SHP77 (cell line): ENCODE measurements around the gene MAN1C1.
A peak's percentile ranks its signal among the peaks of the same experiment; 100 is the strongest.
"Not testable (repeated sequence)": the region's sequence is repeated elsewhere in the genome, so short reads cannot be mapped to it uniquely, and the experiment has no call there.

ENCODE experiments used
- DNase-seq, 2 experiments: peaks; one replicate each; lab custom pipeline; 2025; lab: John Stamatoyannopoulos, UW

Gene MAN1C1

DNA sequence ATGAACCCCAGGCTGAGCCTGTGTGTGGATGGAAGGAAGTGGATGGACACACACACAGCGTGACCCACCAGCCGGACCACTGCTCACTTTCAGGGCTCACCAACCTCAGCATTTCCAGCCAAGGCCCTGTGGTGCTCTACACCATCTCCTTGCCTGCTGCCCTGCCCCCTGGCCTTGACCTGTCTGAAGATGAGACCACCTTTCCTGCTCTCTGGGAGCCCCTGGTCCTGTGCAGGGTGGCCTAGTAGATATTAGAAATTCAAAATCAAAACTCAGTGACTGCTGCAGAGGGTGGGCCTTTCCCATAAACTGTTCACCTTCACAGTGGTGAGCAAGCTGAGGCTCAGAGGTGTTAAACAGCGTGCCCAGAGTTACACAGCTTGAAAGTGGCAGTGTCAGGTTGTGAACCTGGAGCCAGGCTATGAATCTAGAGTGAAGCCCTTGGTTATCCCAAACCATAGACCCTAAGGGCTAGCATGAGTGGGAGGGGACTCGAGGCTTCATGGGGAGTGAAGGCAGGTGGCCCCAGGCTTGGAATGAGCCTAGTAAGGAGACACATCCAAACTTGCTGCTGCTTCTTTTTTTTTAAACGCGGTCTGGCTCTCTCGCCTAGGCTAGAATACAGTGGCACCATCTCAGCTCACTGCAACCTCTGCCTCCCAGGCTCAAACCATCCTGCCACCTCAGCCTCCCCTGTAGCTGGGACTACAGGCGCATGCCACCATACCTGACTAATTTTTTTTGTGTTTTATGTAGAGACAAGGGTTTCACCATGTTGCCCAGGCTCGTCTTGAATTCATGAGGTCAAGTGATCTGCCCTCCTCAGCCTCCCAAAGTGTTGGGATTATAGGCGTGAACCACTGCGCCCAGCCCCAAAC, 41.5 kb downstream of the MAN1C1 start:
- DNase-seq = no peak

DNA sequence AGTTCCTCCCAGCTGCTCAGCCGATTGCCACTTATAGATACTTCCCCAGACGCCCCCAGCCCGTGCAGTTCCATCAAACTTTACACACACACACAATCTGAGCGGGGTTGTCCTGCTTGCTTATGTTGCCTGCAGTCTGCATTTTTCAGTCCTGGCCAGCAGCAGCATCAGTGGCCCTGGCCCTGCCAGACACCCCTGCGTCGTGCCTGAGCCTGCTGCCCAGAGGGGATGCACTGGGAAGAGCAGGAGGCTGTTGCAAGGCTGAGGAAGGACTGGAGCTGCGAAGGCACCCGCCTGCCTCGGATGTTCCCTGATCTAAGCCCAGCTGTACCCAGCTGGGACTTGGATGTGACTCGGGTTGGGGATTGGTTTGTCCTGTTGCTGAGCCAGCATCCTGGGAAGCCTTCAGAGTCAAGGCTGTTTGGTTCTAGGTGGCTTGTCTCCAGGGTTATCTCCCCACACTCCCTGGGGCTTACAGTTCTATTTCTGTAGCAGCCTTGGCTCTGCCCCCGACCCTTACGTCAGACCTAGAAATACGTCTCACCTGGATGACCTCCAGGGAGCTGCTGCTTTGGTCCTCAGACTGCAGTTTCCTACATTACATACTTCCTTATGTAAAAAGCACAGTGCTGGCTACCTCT, 42.3 kb downstream of the MAN1C1 start:
- DNase-seq = no peak

DNA sequence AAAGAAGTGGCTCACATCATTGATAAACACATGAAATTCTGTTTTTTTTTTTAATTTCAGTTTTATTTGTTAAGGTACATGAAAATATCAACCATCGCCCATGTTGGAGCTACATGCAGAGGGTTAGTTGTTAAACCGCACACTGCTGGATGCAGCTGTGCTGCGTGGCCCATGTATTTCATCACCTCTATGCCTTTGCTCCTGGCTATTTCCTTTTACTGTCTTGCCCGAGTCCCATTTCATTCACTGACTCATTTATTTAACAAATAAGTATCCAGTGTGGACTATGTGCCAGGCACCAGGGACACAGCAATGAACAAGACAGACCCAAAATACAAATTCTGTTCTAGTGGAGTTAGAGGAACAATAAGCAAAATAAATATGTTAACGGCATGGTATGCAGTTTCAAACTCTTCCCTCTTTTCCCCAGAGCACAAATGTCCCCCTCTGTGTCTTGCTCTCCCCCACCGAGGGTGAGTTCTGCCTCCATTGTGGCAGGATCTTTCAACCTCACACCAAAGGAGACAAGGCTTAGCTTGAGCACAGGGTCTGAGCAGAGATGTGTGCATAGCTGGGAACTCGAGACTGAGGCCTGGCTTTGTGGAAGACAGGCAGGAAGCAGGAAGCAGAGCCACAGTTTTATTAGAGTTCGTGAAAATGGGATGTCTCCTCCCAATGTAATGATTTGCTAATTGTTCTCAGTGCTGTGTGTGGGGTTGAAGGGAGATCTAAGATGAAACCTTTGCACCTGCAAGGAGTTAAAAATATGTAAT, 44.6 kb downstream of the MAN1C1 start:
- DNase-seq = no peak

DNA sequence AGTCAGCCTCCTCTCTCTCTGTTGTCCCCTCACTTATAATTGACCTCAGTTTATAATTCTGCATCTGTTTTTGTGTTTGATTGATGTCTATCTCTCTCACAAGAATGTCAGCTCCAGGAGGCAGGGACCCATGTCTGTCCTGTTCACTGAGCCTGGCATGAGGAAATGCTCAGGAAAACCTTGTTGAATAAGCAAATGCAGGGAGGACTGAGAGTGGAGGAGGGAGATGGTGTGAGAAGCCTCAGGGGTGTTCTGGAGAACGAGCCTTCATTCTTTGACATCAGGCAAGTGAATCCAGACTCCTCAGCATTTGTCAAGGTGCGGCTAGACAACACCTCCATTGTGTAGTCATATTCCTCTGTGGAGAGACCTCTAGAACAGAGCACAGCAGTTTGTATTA, 45.5 kb downstream of the MAN1C1 start:
- DNase-seq = no peak

DNA sequence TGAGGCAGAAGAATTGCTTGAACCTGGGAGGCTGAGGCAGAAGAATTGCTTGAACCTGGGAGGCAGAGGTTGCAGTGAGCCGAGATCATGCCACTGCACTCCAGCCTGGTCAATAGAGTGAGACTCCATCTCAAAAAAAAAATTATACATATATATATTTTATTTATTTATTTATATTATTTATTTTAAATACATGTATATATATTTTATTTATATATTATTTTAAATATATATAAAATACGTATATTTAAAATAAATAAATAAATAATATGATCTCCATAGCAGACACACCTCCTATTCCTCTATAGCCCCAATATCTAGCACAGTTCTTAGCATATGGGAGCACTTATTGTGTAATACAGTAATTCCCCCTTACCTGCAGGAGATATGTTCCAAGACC, 46.4 kb downstream of the MAN1C1 start:
- not testable (repeated sequence) for DNase-seq

DNA sequence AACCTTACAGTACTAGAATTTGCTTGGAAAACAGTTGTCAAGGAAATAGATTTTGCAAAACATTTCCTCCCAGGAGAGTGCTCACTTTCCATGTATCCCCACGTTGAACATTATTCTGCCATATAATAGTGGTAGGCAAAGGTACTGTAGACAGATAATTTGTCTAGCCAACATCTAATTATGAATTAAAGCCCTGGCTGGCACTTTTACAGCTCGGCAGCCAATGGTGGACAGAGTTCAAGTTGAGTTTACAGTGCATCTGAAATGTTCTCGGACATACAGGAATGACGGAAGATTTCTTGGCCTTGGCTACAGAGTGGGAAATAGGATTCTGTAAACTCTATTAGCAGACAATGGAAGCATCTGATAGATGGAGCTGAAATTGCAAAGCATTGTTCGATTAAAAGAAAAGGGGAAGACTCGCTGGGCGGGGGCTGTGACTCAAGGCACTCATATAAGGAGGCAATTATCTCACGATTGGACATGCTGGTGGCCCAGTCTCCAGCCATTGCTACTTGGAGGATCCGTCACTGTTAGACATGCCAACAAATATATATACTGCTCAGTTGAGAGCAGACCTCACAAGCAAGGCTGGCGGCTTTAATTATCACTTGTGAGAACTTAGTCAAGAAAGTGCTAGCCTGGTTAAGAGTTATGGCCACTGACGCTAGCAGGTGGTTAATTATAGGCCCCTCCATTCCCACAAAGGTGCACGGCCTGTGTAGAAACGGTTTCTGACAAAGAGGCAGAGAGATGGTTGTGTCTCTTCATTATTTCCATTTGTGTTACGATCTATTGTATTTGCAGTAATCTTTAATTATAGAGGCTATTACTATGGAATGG, 48.0 kb downstream of the MAN1C1 start:
- DNase-seq = no peak

DNA sequence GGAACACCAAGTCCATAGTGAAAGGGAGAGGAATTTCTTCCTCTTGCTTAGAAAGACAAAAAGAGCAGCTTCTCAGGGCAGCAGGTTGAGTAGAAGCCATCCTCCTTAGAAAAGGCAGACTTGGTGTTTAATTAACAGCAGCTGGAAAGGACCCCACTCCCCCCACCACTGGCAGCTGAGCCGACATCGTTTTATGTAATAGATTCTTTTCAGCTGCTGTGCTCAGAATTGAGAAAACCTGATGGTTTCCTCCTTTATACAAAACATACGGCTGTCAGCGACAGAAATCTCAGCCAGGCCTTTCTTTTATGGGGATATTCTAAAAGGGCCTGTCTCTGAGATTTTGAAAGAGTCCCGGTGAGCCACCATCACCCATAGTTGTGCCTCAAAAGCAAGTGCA, 49.9 kb downstream of the MAN1C1 start:
- DNase-seq = no peak

DNA sequence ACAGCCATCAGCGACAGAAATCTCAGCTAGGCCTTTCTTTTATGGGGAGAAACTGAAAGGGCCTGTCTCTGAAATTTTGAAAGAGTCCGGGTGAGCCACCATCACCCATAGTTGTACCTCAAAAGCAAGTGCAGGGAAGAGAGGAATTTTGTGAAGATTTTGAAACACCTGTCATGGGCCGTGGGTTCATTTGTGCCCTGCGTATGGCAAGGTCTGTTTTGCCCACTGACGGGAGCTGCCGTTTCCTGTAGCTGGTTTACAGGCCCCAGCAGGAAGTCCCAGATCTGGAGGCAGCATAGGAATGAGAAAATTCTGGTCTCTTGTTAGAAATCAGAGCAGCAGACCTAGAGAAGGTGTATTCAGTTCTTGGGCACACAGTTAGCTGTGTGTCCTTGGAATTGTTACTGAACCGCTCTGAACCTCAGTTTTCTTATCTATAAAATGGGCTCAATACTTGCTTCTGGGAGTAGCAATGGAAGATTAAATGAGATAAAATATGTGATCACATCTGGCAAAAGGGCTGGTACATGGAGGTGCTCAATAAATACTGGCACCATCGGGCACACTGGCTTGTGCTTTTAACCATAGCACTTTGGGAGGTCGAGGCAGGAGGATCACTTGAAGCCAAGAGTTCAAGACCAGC, 52.5 kb downstream of the MAN1C1 start:
- DNase-seq = no peak

DNA sequence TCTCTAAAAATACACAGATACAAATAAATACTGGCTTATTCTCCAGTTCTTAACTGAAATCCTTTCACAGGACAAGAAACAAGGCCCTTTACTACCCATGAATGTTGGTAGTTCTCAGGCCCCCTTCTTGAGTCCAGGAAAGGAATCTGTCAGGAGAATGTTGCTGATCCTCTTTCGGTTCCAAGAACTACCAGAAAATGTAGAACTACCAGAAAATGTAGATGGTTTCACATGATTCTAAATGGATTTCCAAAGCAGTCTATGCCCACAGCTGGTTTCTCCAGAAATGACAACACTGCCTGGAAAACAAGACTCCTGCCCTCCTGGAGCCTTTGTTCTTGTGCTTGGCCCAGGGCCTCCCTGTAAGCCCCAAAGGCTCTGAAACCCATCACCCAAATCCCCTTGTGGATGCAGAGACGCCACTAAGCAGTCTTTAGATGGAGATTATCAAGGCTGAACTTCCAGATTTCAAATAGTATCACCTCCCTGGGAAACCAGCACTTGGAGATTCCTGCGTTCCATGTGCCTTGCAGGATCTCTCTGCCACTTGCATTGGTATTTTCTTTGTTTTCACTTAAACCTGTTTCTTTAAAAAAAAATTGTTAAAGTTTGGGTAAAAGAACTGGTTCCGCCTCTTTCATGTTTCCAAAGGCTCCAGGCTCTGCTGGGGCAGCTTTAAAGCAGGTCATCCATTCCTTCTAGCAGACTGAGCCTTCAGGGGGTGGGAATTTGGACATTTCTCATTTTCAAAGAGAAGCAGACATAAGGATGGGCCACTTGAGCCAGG, 53.4 kb downstream of the MAN1C1 start:
- DNase-seq = no peak

DNA sequence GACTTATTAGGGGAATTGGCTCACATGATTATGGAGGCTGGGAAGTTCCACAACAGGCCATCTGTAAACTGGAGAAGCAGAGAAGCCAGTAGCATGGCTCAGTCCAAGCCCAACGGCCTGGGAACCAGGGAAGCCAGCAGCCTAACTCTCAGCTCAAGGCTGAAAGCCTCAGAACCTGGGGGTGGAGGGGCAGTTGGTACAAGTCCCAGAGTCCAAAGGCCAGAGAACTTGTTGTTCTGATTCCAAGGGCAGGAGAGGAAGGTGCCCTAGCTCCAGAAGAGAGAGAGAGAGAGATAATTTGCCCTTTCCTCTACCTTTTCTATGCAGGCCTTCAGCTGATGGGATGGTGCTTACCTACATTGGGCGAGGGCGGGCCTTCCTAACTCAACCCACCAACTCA, 55.3 kb downstream of the MAN1C1 start:
- DNase-seq = no peak

DNA sequence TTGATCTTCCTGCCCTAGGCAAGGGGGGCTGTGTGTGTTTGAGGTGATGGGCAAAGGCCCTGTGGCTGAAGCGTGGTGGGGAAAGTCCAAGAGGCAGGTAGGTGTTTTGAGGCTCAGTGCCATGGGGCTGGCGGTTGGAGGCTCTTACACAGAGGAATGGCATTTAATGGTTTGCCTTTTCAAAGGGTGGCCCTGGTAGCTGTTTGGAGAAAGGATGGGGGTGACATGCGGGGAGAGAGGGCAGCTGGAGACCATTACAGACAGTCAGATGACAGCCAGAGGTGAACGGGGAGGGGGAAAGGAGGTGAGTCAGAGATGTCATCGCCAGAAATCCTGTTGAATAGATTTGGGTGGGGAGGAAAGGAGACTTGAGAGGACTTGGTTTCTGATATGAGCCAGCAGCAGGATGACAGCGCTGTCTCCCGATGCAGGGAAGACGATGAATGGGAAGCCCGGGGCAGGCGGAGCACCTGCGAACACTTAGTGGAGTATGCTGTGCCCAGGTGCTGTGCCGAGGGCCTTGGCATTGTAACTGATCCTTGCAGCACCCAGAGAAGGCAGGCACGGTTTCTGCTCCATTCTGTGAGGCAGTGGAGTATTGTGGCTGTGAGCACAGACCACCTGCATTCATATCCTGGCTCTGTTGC, 56.3 kb downstream of the MAN1C1 start:
- peak; percentile 48 to 62 for DNase-seq

DNA sequence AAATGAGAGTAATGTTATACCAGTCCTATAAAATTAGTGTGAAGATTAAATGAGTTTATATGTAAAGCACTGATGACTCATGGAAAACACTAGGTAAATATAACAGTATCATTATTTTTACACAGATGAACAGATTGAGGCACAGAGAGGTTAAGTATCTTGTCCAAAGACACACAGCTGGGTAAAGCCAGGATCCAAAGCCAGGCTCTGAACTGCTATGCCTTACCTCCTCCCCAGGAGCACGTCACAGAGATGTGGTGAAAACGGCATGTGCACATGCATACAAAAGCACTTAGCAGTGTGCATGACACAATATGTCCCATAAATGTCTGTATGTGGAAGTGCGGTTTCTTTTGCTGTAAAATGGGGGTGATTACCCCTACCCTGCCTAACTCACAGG, 56.9 kb downstream of the MAN1C1 start:
- DNase-seq = no peak

DNA sequence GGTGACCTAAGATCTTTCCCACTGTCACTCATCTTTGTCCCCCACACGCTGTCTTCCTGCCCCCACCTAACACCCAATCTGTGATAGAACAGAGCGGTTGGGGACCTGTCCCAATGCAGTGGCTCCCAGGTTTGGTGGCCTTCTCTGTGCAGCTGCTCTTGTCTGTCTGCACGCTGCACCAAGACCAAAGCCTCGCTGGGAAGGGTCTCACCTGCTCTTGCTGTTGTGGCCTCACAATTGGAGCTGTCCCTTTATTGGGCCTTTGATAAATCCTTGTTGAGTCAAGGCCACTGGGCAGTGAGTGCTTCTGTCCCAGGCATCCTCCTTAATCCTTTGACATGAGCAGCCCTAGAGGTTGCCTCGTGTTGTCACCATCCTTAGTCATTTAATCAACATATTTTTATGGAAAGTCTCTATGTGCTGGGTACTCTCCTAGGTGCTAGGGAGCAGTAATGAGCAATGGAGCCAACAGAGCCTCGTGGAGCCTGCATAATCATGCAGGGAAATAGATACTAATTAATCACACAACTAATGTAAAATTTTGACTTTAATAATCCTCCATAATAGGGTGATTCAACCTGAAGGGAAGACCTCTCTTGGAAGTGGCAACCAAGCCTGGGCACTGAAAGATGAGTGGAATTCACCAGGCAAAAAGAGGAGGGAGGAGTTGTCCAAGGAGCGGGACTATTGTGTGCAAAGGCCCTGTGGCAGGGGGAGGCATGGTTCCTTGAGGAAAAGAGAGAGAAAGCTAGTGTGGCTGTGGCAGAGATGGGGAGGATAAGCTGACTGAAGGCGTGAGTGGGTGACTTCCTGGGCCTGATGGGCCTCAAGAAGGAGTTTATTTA, 57.6 kb downstream of the MAN1C1 start:
- no peak for DNase-seq

DNA sequence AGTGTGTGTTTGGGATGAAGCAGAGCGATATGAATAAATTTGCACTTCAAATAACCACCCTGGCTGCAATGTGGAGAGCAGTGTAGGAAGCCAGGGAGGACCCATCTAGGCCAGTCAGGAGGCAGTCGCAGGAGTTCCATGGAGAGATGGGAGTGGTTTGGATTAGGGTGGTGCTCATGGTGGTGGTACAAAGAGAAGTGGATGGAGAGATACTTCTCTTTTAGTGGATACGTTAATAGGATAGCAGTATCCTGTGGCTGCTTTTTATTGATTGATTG, 58.2 kb downstream of the MAN1C1 start:
- no peak for DNase-seq

DNA sequence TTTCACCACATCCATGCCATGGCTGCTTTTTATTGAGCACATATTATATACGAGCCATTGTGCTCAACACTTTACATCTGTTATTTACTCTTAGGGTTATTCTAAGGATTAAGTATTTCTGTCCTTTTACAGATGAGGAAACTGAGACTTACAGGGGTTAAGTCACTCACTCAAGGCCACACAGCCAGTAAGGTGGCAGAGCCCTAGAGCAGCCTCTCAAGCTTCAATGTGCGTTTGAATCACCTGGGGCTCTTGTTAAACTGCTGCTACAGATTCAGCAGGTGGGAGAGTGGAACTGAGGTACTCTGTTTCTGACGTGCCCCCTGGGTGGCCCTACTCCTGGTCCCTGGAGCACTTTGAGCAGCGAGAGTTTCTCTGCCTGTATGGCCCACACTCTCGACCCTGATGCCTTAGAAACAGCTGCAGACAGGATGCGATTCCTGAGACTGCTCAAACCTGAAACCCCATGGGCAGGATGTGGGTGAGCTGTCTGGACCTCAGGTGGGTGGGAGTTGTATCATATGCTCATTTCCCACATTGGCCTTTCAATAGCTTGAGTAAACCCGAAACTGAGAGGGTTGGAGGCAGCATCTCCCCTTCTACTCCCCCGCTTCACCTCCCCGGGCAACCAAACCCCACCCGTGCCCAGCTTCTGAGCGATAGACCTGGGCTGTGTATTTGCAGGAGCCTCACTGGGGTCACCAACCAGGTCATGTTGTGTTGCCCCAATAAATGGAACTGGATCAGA, 59.3 kb downstream of the MAN1C1 start:
- DNase-seq = no peak

DNA sequence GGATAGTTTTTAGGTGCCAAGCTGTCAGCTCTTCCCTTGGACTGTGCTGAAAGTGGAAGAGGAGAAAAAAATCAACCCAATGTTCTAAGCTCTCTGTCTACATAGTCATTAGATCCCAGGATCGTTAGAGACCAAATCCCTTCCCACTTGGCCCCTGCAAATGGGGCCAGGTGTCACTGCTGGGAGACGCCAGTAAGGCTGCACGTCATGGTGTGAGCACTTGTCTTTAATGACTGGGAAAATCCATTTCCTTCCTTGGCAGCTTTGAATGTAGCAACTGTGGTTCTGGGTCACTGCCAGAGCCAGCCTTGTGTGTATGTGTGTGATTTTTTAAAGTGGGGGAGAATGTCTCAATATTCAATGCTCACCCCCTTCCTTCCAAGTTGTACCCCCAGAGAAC, 59.9 kb downstream of the MAN1C1 start:
- peak; percentile 62 to 78 for DNase-seq

DNA sequence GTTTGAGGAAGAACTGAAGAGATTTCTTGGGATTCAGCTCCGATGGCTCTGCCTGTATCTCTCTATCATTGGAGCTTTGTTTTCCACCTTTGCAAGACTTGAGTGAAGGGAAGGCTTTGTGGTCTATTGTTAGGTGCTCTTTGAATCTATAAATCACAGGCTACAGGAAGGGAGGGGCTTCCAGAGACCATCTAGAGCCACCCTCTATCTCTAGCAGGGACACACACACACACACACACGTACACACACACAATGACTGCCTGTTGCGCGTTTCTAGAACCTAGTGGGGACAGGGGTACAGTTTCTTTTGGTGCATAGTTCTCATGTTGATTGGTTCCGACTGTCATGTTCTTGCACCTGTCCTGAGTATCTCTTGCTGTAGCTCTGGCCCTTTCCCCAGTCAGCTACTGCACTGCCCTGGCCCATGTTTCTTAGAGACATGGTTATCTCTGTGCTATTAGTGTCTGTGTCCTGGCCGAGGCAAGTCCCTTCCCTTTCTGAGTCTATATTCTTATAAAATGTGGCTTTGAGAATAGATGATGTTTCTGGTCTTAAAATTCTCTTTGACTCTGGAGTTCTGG, 60.7 kb downstream of the MAN1C1 start:
- no peak for DNase-seq

DNA sequence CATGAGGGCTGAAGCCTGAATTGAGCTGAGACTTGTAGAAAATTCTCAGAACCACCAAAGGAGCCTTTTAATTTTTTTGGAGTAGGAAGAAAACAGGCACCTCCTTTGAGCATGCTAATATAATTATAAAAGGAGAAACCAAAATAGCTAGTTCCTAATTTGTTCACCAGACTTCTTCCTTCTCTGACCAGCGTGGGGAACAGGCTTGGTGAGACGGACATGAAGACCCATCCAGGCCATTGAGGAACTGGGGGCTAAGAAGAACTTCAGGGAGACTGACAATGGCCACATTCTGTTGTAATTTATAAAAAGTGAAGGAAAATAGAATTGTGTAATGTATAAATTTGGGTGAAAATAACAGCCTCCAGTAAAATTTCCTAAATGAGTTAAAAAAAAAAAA, 62.6 kb downstream of the MAN1C1 start:
- no peak for DNase-seq
